Progenitor cell of endocrine pancreas (in vitro differentiated cells): ENCODE measurements around the gene KRTAP9-9. TPM values are rescaled to one million over a fixed set of nuclear protein-coding genes. Genes with fewer than 3 reads are reported as not detected.
"Not testable (repeated sequence)": the region's sequence is repeated elsewhere in the genome, so short reads cannot be mapped to it uniquely, and the experiment has no call there.

ENCODE experiments used
- DNase-seq: peaks from one replicate; pipeline ENCODE4 v3.0.0; 2021; ENCODE audit warnings: low spot score; ENCODE audit not compliant: unreplicated experiment
- H3K27ac Mint-ChIP-seq: 2 replicates; pipeline ENCODE4 v1.8.0; 2021; ENCODE audit warnings: mild to moderate bottlenecking, moderate library complexity, mixed read lengths
- H3K27me3 Mint-ChIP-seq: 2 replicates; pipeline ENCODE4 v1.8.0; 2021; ENCODE audit warnings: mixed read lengths
- H3K36me3 Mint-ChIP-seq: 2 replicates; pipeline ENCODE4 v1.8.0; 2022; ENCODE audit warnings: mixed read lengths; ENCODE audit not compliant: insufficient read depth
- H3K4me1 Mint-ChIP-seq: 2 replicates; pipeline ENCODE4 v1.8.0; 2021; ENCODE audit warnings: low read depth, mixed read lengths
- H3K4me3 Mint-ChIP-seq: 2 replicates; pipeline ENCODE4 v1.8.0; 2021; ENCODE audit warnings: low read depth, mild to moderate bottlenecking, moderate library complexity, mixed read lengths
- H3K9me3 Mint-ChIP-seq: 2 replicates; pipeline ENCODE4 v1.8.0; 2021; ENCODE audit warnings: low read depth, mixed read lengths
- CTCF ChIP-seq: fragments of 200-600 bp; sonication (generic); IDR thresholded peaks from one replicate; pipeline ENCODE4 v1.5.0; 2021; ENCODE audit warnings: antibody characterized with exemption, mild to moderate bottlenecking; ENCODE audit not compliant: unreplicated experiment
- total RNA-seq: library from RNA; stranded (reverse); gene quantifications from 2 replicates; pipeline ENCODE4 v1.2.1, GENCODE V29; 2021

KRTAP9-9 gene
- total RNA-seq, 1 donor from 2014 or later: not detected

- peaks cover 26% of the 10 kb centered on the region for H3K27me3 Mint-ChIP-seq
- no peak for DNase-seq
Observed at GRCh38 chr17:41264599-41264998, 9.4 kb downstream of the KRTAP9-9 start.

GRCh38 chr17:41265078-41265477 lies 9.9 kb downstream of the KRTAP9-9 start, which contains the start of gene KRTAP9-6:
Gene KRTAP9-6 (plus strand): TSS chr17:41265378. CDS start chr17:41265378, 0 bp downstream.
- no peaks in the 10 kb centered on the region for H3K4me1 Mint-ChIP-seq
- H3K27ac Mint-ChIP-seq: no peak within 1 kb of the TSS
- TF ChIP-seq CTCF: no peak
- H3K9me3 Mint-ChIP-seq: no peaks in the 10 kb centered on the region
- H3K36me3 Mint-ChIP-seq: no peaks in the 10 kb centered on the region
- H3K4me3 Mint-ChIP-seq: no peak within 1 kb of the TSS
- DNase-seq: no peak
- peaks cover 26% of the 10 kb centered on the region for H3K27me3 Mint-ChIP-seq

More at GRCh38 chr17:41264599-41264998, 9.4 kb downstream of the KRTAP9-9 start:
- H3K4me1 Mint-ChIP-seq: no peaks in the 10 kb centered on the region
- H3K36me3 Mint-ChIP-seq: no peaks in the 10 kb centered on the region
- H3K4me3 Mint-ChIP-seq: no peak overlapping the region
- no peak overlapping the region for H3K27ac Mint-ChIP-seq
- no peaks in the 10 kb centered on the region for H3K9me3 Mint-ChIP-seq
- no peak for TF ChIP-seq CTCF

- Mint-ChIP-seq H3K27me3 (peaks cover 14% of the 10 kb centered on the region), H3K36me3 (no peaks in the 10 kb centered on the region), H3K27ac (no peak overlapping the region), H3K4me3 (no peak overlapping the region), H3K4me1 (no peaks in the 10 kb centered on the region), H3K9me3 (no peaks in the 10 kb centered on the region)
- no peak for TF ChIP-seq CTCF
- no peak for DNase-seq
Observed at GRCh38 chr17:41267711-41268110, 12.5 kb downstream of the KRTAP9-9 start.

GRCh38 chr17:41271323-41271722 lies 16.1 kb downstream of the KRTAP9-9 start:
- H3K27ac Mint-ChIP-seq, H3K4me3 Mint-ChIP-seq, H3K4me1 Mint-ChIP-seq, H3K27me3 Mint-ChIP-seq, DNase-seq, H3K36me3 Mint-ChIP-seq, H3K9me3 Mint-ChIP-seq: not testable (repeated sequence)

- Mint-ChIP-seq H3K4me3 (no peak overlapping the region), H3K27me3 (peaks cover 10% of the 10 kb centered on the region), H3K36me3 (no peaks in the 10 kb centered on the region), H3K4me1 (no peaks in the 10 kb centered on the region), H3K9me3 (no peaks in the 10 kb centered on the region), H3K27ac (no peak overlapping the region)
- DNase-seq: no peak
- TF ChIP-seq CTCF: no peak
Observed at GRCh38 chr17:41271858-41272257, 16.7 kb downstream of the KRTAP9-9 start.

- H3K4me1 Mint-ChIP-seq, H3K27ac Mint-ChIP-seq, H3K9me3 Mint-ChIP-seq, H3K36me3 Mint-ChIP-seq, H3K4me3 Mint-ChIP-seq, DNase-seq: not testable (repeated sequence)
- H3K27me3 Mint-ChIP-seq: peaks cover 15% of the 10 kb centered on the region
Observed at GRCh38 chr17:41275648-41276190, 20.5 kb downstream of the KRTAP9-9 start, which contains the start of gene KRTAP9-7. Gene KRTAP9-7 (plus strand): TSS chr17:41275698. CDS start chr17:41275698, 0 bp downstream.
